ENCODE results near the gene ZNF853. TPM values are rescaled to one million over a fixed set of nuclear protein-coding genes. Genes with fewer than 3 reads are reported as not detected.

Gene ZNF853
- total RNA-seq, 4 donors from 2014 or later, result 0.61 to 9.3 (median 2.1) TPM

GRCh38 chr7:6606866-6607583 lies 8.4 kb upstream of the ZNF853 start:
- Histone ChIP-seq H3K27ac (no peak overlapping the region), H3K27me3 (no peaks in the 10 kb centered on the region), H3K4me1 (no peaks in the 10 kb centered on the region), H3K36me3 (peaks cover 4 to 72% (median 18%) of the 10 kb centered on the region in 3 donors), H3K4me3 (no peak overlapping the region), H3K9me3 (no peaks in the 10 kb centered on the region)
- TF ChIP-seq POLR2A (IDR thresholded peaks at IDR 0.05), result no peak
- no peak for TF ChIP-seq CTCF (IDR thresholded peaks at IDR 0.05)
- no peak for DNase-seq
- 91 to 92% methylated on average over 15 of the region's 36 CpGs for WGBS, 2 donors
- intact Hi-C loops (cut with DNase I), result no loop called here

DNA sequence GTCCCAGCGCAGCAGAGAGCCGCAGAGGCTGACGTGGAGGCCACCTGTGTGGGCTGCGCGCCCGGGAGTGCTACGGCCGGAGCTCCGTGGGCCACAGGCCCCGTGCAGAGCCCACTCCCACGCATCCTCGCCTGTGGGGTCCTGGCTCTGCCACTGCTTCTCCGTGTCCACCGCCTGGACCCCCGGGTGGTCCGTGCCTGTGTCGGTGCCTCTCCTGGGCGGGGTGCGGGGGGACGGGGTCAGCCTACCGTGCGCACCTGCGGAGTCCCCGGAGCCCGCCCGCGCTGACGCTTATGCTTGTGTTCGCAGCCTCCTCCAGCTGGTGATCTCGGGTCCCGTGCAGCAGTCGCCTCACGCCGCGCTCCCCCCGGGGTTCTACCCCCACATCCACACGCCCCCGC lies 7.8 kb upstream of the ZNF853 start:
- Histone ChIP-seq H3K27me3 (no peaks in the 10 kb centered on the region), H3K4me3 (no peak overlapping the region), H3K9me3 (no peaks in the 10 kb centered on the region), H3K36me3 (peaks cover 4 to 65% (median 18%) of the 10 kb centered on the region in 3 donors), H3K27ac (no peak overlapping the region), H3K4me1 (no peaks in the 10 kb centered on the region)
- TF ChIP-seq CTCF (IDR thresholded peaks at IDR 0.05), result no peak
- no peak for TF ChIP-seq POLR2A (IDR thresholded peaks at IDR 0.05)
- intact Hi-C loops (cut with DNase I), result no loop called here
- DNase-seq, result no peak
- WGBS, 2 donors, result 94 to 100% methylated on average over 7 to 24 of the region's 38 CpGs

- no peaks in the 10 kb centered on the region for H3K27me3 ChIP-seq
- intact Hi-C loops (cut with DNase I), result no loop called here
- no peak overlapping the region for H3K27ac ChIP-seq
- DNase-seq, result no peak
- H3K4me3 ChIP-seq, result no peak overlapping the region
- no peaks in the 10 kb centered on the region for H3K9me3 ChIP-seq
- TF ChIP-seq POLR2A (IDR thresholded peaks at IDR 0.05), result no peak
- H3K36me3 ChIP-seq, result peaks cover 4 to 61% (median 18%) of the 10 kb centered on the region in 3 donors
- no peaks in the 10 kb centered on the region for H3K4me1 ChIP-seq
- WGBS, 2 donors, result 84 to 96% methylated on average over 9 to 16 of the region's 27 CpGs
Observed at GRCh38 chr7:6608081-6608480, 7.3 kb upstream of the ZNF853 start.

- Histone ChIP-seq H3K27ac (no peak overlapping the region), H3K4me3 (no peak overlapping the region), H3K27me3 (peaks cover 0 to 5% (median 0%) of the 10 kb centered on the region in 4 donors), H3K4me1 (no peaks in the 10 kb centered on the region), H3K9me3 (no peaks in the 10 kb centered on the region), H3K36me3 (peaks cover 4 to 54% (median 18%) of the 10 kb centered on the region in 3 donors)
- TF ChIP-seq POLR2A (IDR thresholded peaks at IDR 0.05) (no peak), CTCF (IDR thresholded peaks at IDR 0.05) (no peak)
- intact Hi-C loops (cut with DNase I), result no loop called here
- WGBS, 2 donors, result 91 to 92% methylated on average over 11 to 12 of the region's 12 CpGs
- DNase-seq, result no peak
Observed at GRCh38 chr7:6608794-6609193, 6.6 kb upstream of the ZNF853 start.

DNA sequence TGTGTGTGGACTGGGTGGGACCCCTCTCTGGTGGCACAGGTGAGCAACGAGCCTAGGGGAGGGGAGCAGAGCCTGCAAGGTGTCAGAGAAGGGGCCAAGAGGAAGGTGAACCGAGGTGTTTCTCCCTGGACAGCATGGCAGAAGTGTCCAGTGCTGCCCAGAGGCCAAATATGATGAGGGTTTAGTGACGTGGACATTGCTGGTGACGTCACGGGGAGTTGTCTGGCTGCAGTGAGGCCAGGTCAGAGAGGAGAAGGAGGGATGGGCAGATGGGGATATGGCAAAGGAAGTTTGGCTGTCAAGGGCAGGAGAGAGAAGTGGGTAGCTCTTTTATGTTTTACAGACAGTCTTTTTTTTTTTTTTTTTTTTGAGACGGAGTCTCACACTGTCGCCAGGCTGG lies 2.6 kb upstream of the ZNF853 start:
- peaks cover 1 to 14% (median 5%) of the 10 kb centered on the region in 3 donors for H3K36me3 ChIP-seq
- H3K4me3 ChIP-seq, result no peak overlapping the region
- DNase-seq, result no peak
- TF ChIP-seq POLR2A (IDR thresholded peaks at IDR 0.05) (no peak), CTCF (IDR thresholded peaks at IDR 0.05) (no peak)
- intact Hi-C loops (cut with DNase I), result no loop called here
- H3K27me3 ChIP-seq, result peaks cover 0 to 29% (median 0%) of the 10 kb centered on the region in 4 donors
- WGBS, 2 donors, result 60 to 65% methylated on average over 7 of the region's 7 CpGs
- no peak overlapping the region for H3K27ac ChIP-seq
- no peaks in the 10 kb centered on the region for H3K9me3 ChIP-seq
- H3K4me1 ChIP-seq, result peaks cover 0 to 22% (median 8%) of the 10 kb centered on the region in 3 donors
